ENCODE results near the gene FOXI2. TPM values are rescaled to one million over a fixed set of nuclear protein-coding genes. Genes with fewer than 3 reads are reported as not detected.

Gene FOXI2
- total RNA-seq, 4 donors from 2014 or later, result 0.14 to 1.3 TPM; not detected in 2

DNA sequence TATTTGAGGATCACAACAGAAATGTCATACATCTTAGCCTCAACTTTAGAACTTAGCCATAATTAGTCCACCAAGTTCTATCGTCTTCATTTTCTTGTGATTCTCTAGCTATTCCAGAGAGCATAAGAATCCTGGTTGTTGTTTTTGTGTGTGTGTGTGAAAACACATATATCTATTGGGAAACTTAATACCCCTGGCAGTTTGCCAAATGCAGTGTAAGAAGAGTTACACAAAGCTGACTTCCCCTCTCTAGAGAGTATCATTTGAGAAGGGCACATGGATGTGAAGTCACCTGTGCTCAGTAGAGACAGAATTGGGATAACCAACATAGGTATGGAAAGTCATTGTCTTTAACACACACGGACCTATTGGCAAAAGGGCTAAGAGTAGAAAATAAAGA is 19.3 kb downstream of the FOXI2 start:
- Histone ChIP-seq H3K36me3 (no peaks in the 10 kb centered on the region), H3K27me3 (no peaks in the 10 kb centered on the region), H3K4me3 (no peak overlapping the region), H3K27ac (no peak overlapping the region), H3K4me1 (no peaks in the 10 kb centered on the region), H3K9me3 (no peaks in the 10 kb centered on the region)
- DNase-seq, result no peak
- intact Hi-C loops (cut with DNase I; ENCODE audit: low total_unique reads), result no loop called here
- TF ChIP-seq POLR2A (IDR thresholded peaks at IDR 0.05), result no peak
- TF ChIP-seq, protein P1, sequence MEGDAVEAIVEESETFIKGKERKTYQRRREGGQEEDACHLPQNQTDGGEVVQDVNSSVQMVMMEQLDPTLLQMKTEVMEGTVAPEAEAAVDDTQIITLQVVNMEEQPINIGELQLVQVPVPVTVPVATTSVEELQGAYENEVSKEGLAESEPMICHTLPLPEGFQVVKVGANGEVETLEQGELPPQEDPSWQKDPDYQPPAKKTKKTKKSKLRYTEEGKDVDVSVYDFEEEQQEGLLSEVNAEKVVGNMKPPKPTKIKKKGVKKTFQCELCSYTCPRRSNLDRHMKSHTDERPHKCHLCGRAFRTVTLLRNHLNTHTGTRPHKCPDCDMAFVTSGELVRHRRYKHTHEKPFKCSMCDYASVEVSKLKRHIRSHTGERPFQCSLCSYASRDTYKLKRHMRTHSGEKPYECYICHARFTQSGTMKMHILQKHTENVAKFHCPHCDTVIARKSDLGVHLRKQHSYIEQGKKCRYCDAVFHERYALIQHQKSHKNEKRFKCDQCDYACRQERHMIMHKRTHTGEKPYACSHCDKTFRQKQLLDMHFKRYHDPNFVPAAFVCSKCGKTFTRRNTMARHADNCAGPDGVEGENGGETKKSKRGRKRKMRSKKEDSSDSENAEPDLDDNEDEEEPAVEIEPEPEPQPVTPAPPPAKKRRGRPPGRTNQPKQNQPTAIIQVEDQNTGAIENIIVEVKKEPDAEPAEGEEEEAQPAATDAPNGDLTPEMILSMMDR (IDR thresholded peaks at IDR 0.05), result no peak

DNA sequence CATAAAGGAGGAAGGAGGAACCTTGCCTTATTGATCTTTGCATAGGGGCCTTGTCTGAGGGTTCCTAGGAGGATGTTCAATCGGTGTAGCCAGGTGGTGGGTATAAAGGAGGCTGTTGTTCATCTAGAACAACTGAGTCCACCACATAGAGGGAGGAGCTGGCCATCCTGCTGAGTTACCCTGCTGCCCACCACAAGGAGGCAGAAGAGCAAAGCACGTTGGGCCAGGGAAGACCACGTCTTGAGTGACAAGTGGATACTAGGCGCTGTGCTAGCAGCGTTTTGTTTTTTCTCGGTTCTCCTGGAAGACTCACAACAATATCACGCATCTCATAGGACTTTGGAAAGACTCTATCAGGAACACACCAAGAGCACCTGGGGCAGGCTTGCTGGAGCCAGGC is 20.0 kb downstream of the FOXI2 start:
- no peaks in the 10 kb centered on the region for H3K27me3 ChIP-seq
- H3K36me3 ChIP-seq, result no peaks in the 10 kb centered on the region
- H3K9me3 ChIP-seq, result no peaks in the 10 kb centered on the region
- TF ChIP-seq POLR2A (IDR thresholded peaks at IDR 0.05), result no peak
- TF ChIP-seq, protein P1 (IDR thresholded peaks at IDR 0.05), result no peak
- no peaks in the 10 kb centered on the region for H3K4me1 ChIP-seq
- H3K4me3 ChIP-seq, result no peak overlapping the region
- H3K27ac ChIP-seq, result no peak overlapping the region
- no peak for DNase-seq
- intact Hi-C loops (cut with DNase I; ENCODE audit: low total_unique reads), result no loop called here

DNA sequence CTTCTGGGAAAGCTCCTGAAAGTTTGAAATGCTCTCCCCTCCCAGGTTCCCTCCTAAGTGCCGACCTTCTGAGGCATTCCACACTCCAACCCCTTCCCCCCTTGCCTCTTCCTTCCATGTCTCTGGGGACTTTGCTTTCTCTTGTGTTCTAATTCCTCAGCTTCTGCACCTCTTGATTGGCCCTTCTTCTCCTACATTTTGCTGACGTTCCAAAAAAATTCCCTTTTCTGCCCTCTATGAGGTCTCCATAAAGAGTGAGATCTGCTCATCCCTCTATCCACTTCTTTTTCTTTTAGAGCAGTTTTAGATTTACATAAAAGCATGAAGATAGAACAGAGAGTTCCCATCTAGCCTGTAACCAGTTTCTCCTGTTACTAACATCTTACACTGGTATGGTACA is 22.3 kb downstream of the FOXI2 start:
- no peak overlapping the region for H3K27ac ChIP-seq
- no peak for DNase-seq
- no peak overlapping the region for H3K4me3 ChIP-seq
- intact Hi-C loops (cut with DNase I; ENCODE audit: low total_unique reads), result no loop called here
- no peaks in the 10 kb centered on the region for H3K4me1 ChIP-seq
- H3K27me3 ChIP-seq, result no peaks in the 10 kb centered on the region
- no peaks in the 10 kb centered on the region for H3K9me3 ChIP-seq
- H3K36me3 ChIP-seq, result no peaks in the 10 kb centered on the region
- TF ChIP-seq, protein P1 (IDR thresholded peaks at IDR 0.05), result no peak
- TF ChIP-seq POLR2A (IDR thresholded peaks at IDR 0.05), result no peak

DNA sequence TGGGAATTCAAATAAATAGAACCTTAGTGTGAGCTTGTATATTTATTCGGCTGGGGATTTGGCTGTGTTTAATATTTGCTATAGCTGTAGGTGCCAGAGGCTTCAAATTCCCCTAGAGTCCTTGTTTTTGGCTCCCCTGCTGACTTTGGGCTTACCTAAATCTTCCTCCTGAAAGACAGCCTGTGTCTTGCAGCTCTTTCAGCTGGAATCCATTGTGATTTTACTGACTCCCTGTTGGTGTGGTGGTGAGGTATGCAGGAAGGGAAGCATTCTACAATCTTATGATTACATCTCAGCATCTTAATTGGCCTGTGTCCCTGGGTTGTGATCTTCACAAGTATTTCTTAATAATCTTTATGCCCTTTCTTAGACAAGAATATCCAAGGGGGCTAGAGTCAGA is 25.9 kb downstream of the FOXI2 start:
- TF ChIP-seq, protein P1 (IDR thresholded peaks at IDR 0.05), result no peak
- TF ChIP-seq POLR2A (IDR thresholded peaks at IDR 0.05), result no peak

DNA sequence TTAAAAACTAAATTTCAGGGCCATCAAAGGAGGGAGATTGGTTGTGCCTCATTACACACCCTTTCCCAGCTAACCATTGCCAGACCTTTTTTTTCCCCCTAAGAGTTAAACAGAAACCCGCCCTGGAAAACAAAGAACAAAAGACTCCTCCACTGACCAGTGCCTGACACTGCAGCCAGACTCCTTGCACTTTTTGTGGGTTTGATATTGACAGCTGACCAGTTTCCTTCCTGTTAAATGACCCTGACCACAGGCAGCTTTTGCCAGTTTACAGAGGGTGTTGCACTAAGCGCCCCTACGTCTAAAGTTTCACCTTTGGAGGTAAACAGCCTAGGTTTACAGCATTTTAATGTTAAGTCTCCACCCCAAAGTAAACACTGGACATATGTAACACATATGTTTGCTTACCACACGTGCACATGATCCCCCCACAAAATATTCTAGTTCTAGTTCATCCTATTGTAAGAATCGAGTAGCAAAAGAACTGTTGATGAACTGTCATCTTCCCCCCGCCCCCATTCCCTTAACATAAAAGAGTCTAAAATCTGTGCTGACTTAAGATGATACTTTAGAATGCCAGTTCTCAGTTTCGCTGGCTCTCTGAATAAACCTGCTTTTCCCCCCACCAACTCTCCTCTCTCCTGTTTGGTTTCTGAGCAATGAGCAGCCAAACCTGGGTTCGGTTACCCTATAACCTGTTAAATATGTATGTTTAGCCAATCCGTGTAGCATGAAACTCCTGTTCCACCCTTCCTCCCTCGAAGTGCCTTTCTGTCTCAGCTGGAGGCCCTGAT is 38.0 kb downstream of the FOXI2 start:
- no peaks in the 10 kb centered on the region for H3K27me3 ChIP-seq
- H3K4me1 ChIP-seq, result no peaks in the 10 kb centered on the region
- intact Hi-C loops (cut with DNase I; ENCODE audit: low total_unique reads), result no loop called here
- DNase-seq, result no peak
- TF ChIP-seq, protein P1 (IDR thresholded peaks at IDR 0.05), result no peak
- TF ChIP-seq POLR2A (IDR thresholded peaks at IDR 0.05), result no peak
- H3K4me3 ChIP-seq, result no peak overlapping the region
- no peak overlapping the region for H3K27ac ChIP-seq
- no peaks in the 10 kb centered on the region for H3K36me3 ChIP-seq
- H3K9me3 ChIP-seq, result no peaks in the 10 kb centered on the region

More for the DNA sequence above, 25.9 kb downstream of the FOXI2 start:
- Histone ChIP-seq H3K27me3 (no peaks in the 10 kb centered on the region), H3K4me1 (no peaks in the 10 kb centered on the region), H3K27ac (no peak overlapping the region), H3K9me3 (no peaks in the 10 kb centered on the region), H3K36me3 (no peaks in the 10 kb centered on the region), H3K4me3 (no peak overlapping the region)
- intact Hi-C loops (cut with DNase I; ENCODE audit: low total_unique reads), result no loop called here
- no peak for DNase-seq
